SK-N-MC (cell line): ENCODE results near the gene SFXN5.

Experiments used
- EZH2 ChIP-seq: fragments of 200-600 bp; sonication (generic); IDR thresholded peaks from one replicate; pipeline ENCODE4 v1.6.1; 2017; ENCODE audit warnings: antibody characterized with exemption
- POLR2AphosphoS5 ChIP-seq: IDR thresholded peaks from 2 replicates; pipeline ENCODE4 v1.6.1; 2012; ENCODE audit warnings: mild to moderate bottlenecking, low read depth, low read length, borderline replicate concordance

DNA sequence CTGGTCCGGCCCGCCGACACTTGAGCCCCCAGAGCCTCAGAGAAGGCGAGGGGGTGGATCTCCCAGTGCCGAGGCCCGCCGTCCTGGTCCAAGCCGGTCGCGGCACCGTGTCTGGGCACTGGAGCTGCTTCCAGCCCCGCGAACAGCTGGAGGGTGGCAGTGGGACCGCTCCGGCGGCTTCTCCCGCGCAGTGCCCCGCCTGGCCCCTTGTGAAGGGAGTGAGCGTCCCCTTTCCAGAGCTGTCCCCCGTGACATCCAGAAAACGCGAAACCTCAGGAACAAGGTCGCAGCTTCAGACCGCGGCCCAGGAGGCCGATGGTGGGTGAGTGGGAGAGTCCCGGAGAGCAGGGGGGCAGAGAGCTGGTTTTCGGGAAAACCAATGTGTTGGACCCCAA is 154.8 kb downstream of the SFXN5 start:
- TF ChIP-seq POLR2AphosphoS5 = no peak
- TF ChIP-seq EZH2 = no peak
